Thymus (tissue), 11 donors: ENCODE data around the gene RAB35. TPM values are rescaled to one million over a fixed set of nuclear protein-coding genes. Genes with fewer than 3 reads are reported as not detected.

Source experiments
- DNase-seq, 9 donors: peaks; one replicate each; pipeline ENCODE4 v3.0.0-alpha.2; 2013; ENCODE audit warnings: low spot score in 9 of 9, low read depth in 6 of 9, missing footprints in 1 of 9
- H3K27ac ChIP-seq, 2 donors: one replicate each; pipeline ENCODE4 v1.5.1; 2013; ENCODE audit warnings: control low read depth in 1 of 2, low read depth in 1 of 2, low read length in 1 of 2, mild to moderate bottlenecking in 1 of 2, moderate library complexity in 1 of 2
- H3K27me3 ChIP-seq, 2 donors: one replicate each; pipeline ENCODE4 v1.5.1; 2013; ENCODE audit warnings: low read length in 1 of 2; ENCODE audit not compliant: control insufficient read depth in 2 of 2, insufficient read depth in 1 of 2
- H3K36me3 ChIP-seq, 2 donors: one replicate each; pipeline ENCODE4 v1.5.1; 2013; ENCODE audit warnings: low read length in 1 of 2, mild to moderate bottlenecking in 1 of 2, moderate library complexity in 1 of 2; ENCODE audit not compliant: control insufficient read depth in 2 of 2, insufficient read depth in 2 of 2
- H3K4me1 ChIP-seq, 2 donors: one replicate each; pipeline ENCODE4 v1.5.1; 2013; ENCODE audit warnings: low read length in 2 of 2; ENCODE audit not compliant: control insufficient read depth in 2 of 2, insufficient read depth in 2 of 2
- H3K4me3 ChIP-seq, 2 donors: one replicate each; pipeline ENCODE4 v1.5.1; 2013; ENCODE audit warnings: low read length in 2 of 2, control low read depth in 1 of 2, mild to moderate bottlenecking in 1 of 2
- H3K9me3 ChIP-seq, 2 donors: one replicate each; pipeline ENCODE4 v1.5.1; 2013; ENCODE audit warnings: low read length in 1 of 2, mild to moderate bottlenecking in 1 of 2; ENCODE audit not compliant: control insufficient read depth in 2 of 2, insufficient read depth in 1 of 2
- WGBS: extraction: QIAGEN DNeasy Blood & Tissue Kit; methylation state at CpG from one replicate; pipeline ENCODE4 v1.1.7; 2013; 5-methylcytosine and 5-hydroxymethylcytosine counted together
- polyA plus RNA-seq: library from polyadenylated mRNA; stranded (reverse); fragments of 200-250 nt; gene quantifications from one replicate; pipeline ENCODE4 v1.2.3, GENCODE V29; 2013
- total RNA-seq: library from RNA; stranded (reverse); fragments of 120-200 nt; gene quantifications from one replicate; pipeline ENCODE4 v1.2.4, GENCODE V29; 2013
- donor health status: healthy.

Gene RAB35
- total and polyA plus RNA-seq, 2 donors: 32.2 to 37.5 TPM

DNA sequence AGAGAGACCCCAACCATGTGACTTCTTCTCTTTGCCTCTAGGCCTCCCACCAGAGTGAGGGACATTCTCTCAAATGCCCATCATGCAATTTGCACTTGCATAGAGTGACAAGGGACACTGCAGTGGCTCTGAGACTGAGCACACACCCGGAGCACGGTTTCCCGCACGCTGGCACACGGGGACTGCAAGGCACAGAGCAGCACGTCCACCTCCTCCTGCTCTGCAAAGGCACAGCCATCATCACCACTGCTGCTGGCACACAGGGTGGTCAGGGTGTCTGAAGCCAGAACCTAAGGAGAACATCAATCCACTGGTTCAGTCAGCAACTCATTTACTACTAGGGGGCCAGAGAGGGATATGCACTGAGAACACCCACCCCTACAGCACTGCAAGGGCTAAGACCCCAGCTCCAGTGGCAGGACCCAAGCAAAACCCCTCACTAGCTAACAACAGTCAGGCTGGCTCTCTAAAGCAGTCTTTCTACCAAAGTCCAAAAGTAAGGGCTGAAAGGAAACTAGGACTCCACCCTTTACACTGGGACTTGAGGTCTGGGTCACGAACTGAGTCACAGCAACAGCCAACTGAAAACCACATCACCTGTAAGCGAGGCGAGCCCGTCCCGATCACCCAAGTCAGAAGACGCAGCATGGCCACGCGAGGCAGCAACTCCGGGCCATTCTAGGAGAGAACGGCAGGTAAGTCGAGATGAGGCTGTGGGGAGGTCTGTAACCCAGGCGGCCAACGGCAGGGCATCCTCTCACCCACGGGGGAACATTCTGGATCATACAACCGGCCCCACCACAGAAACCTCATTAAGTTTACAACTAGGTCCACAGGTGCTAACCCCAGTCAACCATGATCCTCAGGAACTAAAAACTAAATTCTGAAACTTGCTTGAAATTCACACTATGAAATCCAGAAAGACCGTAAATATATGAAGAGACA lies 40.0 kb upstream of the RAB35 start:
- no peak overlapping the region for H3K27ac ChIP-seq
- 97% methylated on average over 22 of the region's 22 CpGs for WGBS
- no peaks in the 10 kb centered on the region for H3K9me3 ChIP-seq
- peaks cover 85 to 90% of the 10 kb centered on the region in 2 donors for H3K36me3 ChIP-seq
- DNase-seq: no peak
- no peaks in the 10 kb centered on the region for H3K4me1 ChIP-seq
- H3K4me3 ChIP-seq: no peak overlapping the region
- H3K27me3 ChIP-seq: no peaks in the 10 kb centered on the region

DNA sequence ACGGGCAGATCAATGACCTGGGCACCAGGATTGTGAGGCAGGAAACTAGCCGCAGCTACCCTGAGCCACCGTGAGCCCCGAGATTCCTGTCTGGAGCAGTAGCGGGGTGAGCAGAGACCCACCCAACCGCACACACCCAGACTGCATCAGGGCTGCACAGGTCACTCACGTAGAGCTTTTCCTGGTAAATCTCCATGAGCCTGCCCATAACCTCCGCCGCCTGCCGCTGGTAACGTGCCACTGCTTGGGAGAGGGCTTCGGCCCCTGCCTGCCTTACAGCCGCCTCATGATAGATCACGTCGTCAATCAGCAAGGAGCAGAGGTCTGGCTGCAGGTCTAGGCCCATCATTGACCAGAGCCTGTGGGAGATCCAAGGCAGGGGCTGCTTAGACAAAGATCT lies 38.5 kb upstream of the RAB35 start:
- Histone ChIP-seq H3K4me3 (no peak overlapping the region), H3K36me3 (peaks cover 83% of the 10 kb centered on the region in 2 donors), H3K4me1 (no peaks in the 10 kb centered on the region), H3K27me3 (no peaks in the 10 kb centered on the region), H3K9me3 (no peaks in the 10 kb centered on the region), H3K27ac (no peak overlapping the region)
- DNase-seq: no peak
- WGBS: over 99% methylated on average over 15 of the region's 15 CpGs

DNA sequence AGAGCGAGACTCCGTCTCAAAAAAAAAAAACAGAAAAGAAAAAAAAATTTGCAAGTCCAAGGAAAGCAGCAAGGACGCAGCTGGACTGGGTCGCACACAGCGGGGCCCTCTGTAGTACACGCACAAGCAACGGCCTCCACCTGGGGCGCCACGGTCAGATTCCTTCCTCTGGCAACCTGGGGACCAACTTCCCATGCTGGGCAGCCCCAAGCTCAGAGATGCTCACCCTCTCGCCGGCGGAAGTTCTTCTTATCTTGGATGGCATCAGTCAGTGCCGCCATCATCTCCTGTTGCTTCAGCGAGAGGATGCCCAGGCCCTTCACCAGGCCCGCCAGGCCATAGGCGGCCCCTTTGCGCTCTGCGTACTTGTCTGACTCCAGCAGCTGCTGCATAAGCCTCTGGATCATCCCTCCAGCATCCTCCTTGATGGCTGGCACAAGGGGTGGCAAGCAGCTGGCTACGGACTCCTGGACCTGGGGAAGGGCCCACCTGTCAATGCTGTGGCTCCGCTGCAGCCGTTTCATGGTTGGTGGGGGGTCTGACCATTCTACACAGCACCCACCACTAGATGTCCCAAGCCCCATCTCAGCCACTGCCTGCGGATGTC lies 34.5 kb upstream of the RAB35 start:
- H3K9me3 ChIP-seq: no peaks in the 10 kb centered on the region
- no peak for DNase-seq
- H3K4me1 ChIP-seq: no peaks in the 10 kb centered on the region
- H3K27ac ChIP-seq: no peak overlapping the region
- H3K27me3 ChIP-seq: no peaks in the 10 kb centered on the region
- peaks cover 84 to 87% of the 10 kb centered on the region in 2 donors for H3K36me3 ChIP-seq
- no peak overlapping the region for H3K4me3 ChIP-seq
- WGBS: 97% methylated on average over 22 of the region's 22 CpGs

DNA sequence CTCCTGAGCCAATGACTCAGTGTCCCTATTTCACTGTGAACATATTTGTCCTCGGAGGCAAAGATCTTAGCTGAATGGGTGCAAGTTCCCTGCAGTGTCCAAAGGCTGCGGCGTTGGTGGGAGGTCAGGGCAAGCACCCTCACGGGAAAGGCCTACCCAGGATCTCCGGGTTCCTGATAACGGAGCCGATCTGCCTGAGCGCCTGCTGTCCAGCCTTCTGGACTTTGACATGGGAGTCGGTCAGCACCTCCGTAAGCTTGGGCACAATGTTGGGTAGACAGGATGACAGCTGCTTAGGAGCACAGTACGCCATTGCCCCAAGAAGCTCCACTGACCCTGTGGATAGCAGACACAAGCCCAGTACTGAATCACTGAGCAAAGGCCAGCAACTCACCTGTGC lies 31.5 kb upstream of the RAB35 start:
- no peaks in the 10 kb centered on the region for H3K9me3 ChIP-seq
- no peak overlapping the region for H3K27ac ChIP-seq
- no peaks in the 10 kb centered on the region for H3K4me1 ChIP-seq
- H3K4me3 ChIP-seq: no peak overlapping the region
- no peaks in the 10 kb centered on the region for H3K27me3 ChIP-seq
- peaks cover 79 to 86% of the 10 kb centered on the region in 2 donors for H3K36me3 ChIP-seq
- DNase-seq: no peak
- WGBS: 98% methylated on average over 11 of the region's 11 CpGs

DNA sequence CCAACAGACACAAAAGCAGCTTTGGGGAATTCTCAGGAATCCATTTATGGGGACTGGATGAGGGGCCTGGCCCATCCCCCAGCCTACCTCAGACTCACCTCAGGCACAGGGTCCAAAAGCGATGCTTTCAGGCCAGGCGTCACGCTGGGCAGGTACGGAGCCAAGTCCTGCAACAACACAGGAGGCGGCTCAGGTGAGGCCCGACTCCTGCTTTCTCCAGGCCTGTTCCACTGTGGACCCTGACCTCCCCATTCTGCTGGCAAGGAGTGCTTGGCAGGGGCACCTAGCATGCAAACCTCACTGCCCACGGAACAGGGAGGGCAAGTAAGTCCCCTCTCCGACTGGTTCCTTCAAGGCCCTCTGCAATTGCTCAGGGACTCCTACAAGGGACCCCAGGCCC lies 28.6 kb upstream of the RAB35 start:
- 99% methylated on average over 8 of the region's 8 CpGs for WGBS
- no peak overlapping the region for H3K4me3 ChIP-seq
- no peak for DNase-seq

DNA sequence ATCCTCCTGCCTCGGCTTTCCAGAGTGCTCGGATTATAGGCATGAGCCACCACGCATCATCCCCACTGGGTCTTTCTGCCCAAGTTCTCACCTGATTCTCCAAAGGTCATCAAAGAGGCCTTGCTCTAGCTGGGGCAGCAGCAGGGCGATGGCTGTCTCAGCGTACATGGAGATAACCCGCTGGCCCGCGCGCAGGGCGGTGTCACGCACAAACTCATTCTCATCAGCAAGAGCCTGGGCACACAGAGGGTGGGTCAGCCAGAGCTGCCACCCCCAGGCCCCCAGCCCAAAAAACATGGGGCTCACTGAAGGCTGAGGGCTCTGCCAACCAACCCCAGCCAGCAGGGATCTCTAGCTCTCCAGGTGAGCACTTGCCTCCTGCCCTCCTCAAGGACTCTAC lies 27.7 kb upstream of the RAB35 start:
- Histone ChIP-seq H3K4me1 (no peaks in the 10 kb centered on the region), H3K27ac (no peak overlapping the region), H3K4me3 (no peak overlapping the region), H3K9me3 (no peaks in the 10 kb centered on the region), H3K27me3 (no peaks in the 10 kb centered on the region), H3K36me3 (peaks cover 87 to 97% of the 10 kb centered on the region in 2 donors)
- DNase-seq: no peak
- over 99% methylated on average over 11 of the region's 11 CpGs for WGBS

More for the DNA sequence above, 28.6 kb upstream of the RAB35 start:
- Histone ChIP-seq H3K27ac (no peak overlapping the region), H3K36me3 (peaks cover 87 to 97% of the 10 kb centered on the region in 2 donors), H3K9me3 (no peaks in the 10 kb centered on the region), H3K4me1 (no peaks in the 10 kb centered on the region), H3K27me3 (no peaks in the 10 kb centered on the region)

DNA sequence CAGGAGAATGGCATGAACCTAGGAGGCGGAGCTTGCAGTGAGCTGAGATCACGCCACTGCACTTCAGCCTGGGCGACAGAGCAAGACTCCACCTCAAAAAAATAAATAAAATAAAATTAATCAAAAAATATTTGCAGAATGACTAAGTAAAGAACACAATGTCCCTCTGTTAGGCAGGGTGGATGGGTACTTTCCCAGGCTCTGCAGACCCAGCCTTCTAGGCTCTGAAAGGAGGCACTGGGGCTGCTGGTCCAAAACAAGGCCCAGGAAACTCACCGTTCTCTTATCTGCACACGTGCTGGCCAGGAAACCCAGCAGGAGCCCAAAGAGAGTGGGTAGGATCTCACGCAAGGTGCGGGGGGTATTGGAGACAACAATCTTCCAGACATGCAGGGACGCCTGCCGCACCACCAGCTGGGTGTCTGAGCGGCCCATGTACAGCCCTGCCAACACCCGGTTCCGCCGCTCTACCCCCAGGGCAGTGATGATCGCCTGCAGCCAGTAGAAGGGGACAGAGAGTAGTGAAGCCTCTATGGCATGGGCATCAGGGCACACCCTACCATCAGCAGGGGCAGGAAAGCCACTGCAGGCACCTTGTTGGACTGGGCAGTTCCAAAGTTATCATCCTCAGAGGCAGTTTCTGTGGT lies 25.8 kb upstream of the RAB35 start:
- no peak for DNase-seq
- 97% methylated on average over 14 of the region's 14 CpGs for WGBS
- Histone ChIP-seq H3K27me3 (no peaks in the 10 kb centered on the region), H3K27ac (no peak overlapping the region), H3K4me1 (no peaks in the 10 kb centered on the region), H3K36me3 (peaks cover 86 to 97% of the 10 kb centered on the region in 2 donors), H3K4me3 (no peak overlapping the region), H3K9me3 (no peaks in the 10 kb centered on the region)

DNA sequence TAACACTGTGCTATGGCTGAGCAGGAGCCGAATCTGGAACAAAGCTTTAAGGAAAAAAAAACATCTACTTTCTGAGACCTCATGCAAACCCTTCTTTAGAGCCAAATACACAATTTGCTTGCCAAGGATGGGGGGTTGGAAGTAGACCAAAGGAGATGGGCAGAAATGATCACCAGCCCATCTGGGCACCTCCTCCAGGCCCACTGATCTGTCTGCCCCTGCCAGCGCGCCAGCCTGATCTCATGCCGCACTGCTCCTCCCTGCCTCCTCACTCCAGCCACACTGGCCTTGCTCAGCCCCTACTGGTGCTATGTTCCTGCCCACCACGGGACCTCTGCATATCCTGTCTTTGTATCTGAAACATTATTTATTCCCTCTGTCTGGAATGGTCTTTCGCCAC lies 24.8 kb upstream of the RAB35 start:
- 98% methylated on average over 6 of the region's 6 CpGs for WGBS
- H3K27ac ChIP-seq: no peak overlapping the region
- H3K4me1 ChIP-seq: no peaks in the 10 kb centered on the region
- no peak for DNase-seq
- H3K27me3 ChIP-seq: no peaks in the 10 kb centered on the region
- H3K36me3 ChIP-seq: peaks cover 86 to 97% of the 10 kb centered on the region in 2 donors
- H3K4me3 ChIP-seq: no peak overlapping the region
- H3K9me3 ChIP-seq: no peaks in the 10 kb centered on the region

DNA sequence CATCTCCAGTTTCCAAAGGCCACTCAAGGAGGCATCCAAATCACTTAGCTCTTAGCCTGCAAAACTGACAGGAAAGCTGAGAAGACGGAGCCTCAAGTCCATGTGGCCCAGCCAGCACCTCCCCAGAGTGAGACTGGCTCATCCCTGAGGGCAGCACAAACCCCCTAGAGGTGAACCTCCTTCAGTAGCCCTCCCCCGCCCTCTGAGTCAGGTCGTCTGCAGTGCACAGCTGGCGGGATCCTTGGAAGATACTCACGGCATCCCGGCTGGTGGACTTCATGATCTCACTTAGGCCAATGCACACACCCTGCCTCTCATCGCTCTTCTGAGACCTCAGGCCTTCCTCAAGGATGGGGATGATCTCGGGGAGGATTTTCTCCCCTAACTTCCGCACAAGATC lies 24.1 kb upstream of the RAB35 start:
- WGBS: 96% methylated on average over 9 of the region's 9 CpGs
- H3K4me1 ChIP-seq: no peaks in the 10 kb centered on the region
- H3K4me3 ChIP-seq: no peak overlapping the region
- no peaks in the 10 kb centered on the region for H3K27me3 ChIP-seq
- DNase-seq: no peak
- no peaks in the 10 kb centered on the region for H3K9me3 ChIP-seq
- H3K27ac ChIP-seq: no peak overlapping the region
- H3K36me3 ChIP-seq: peaks cover 89 to 94% of the 10 kb centered on the region in 2 donors
